ENCODE data around the gene TMEM255B.

The TMEM255B gene

GRCh38 chr13:113850722-113851479, 91.9 kb downstream of the TMEM255B start:
- CTCF ChIA-PET, result interaction anchor here (1.7 kb wide), 1 partner anchor 11 kb away, joined by 6 read pairs; no protein-coding TSS in a partner anchor
- TF ChIP-seq, protein P1, sequence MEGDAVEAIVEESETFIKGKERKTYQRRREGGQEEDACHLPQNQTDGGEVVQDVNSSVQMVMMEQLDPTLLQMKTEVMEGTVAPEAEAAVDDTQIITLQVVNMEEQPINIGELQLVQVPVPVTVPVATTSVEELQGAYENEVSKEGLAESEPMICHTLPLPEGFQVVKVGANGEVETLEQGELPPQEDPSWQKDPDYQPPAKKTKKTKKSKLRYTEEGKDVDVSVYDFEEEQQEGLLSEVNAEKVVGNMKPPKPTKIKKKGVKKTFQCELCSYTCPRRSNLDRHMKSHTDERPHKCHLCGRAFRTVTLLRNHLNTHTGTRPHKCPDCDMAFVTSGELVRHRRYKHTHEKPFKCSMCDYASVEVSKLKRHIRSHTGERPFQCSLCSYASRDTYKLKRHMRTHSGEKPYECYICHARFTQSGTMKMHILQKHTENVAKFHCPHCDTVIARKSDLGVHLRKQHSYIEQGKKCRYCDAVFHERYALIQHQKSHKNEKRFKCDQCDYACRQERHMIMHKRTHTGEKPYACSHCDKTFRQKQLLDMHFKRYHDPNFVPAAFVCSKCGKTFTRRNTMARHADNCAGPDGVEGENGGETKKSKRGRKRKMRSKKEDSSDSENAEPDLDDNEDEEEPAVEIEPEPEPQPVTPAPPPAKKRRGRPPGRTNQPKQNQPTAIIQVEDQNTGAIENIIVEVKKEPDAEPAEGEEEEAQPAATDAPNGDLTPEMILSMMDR (IDR thresholded peaks at IDR 0.05; ENCODE audit: control extremely low read depth, extremely low read depth, low read depth, missing control alignments), result no peak
- POLR2A ChIA-PET, result no interaction called here
- DNase-seq (ENCODE audit: extremely low spot score), result no peak

GRCh38 chr13:113851480-113851803, 92.4 kb downstream of the TMEM255B start:
- DNase-seq (ENCODE audit: extremely low spot score), result no peak
- CTCF ChIA-PET, result no interaction called here
- TF ChIP-seq, protein P1 (IDR thresholded peaks at IDR 0.05; ENCODE audit: control extremely low read depth, extremely low read depth, low read depth, missing control alignments), result no peak
- POLR2A ChIA-PET, result no interaction called here

DNA sequence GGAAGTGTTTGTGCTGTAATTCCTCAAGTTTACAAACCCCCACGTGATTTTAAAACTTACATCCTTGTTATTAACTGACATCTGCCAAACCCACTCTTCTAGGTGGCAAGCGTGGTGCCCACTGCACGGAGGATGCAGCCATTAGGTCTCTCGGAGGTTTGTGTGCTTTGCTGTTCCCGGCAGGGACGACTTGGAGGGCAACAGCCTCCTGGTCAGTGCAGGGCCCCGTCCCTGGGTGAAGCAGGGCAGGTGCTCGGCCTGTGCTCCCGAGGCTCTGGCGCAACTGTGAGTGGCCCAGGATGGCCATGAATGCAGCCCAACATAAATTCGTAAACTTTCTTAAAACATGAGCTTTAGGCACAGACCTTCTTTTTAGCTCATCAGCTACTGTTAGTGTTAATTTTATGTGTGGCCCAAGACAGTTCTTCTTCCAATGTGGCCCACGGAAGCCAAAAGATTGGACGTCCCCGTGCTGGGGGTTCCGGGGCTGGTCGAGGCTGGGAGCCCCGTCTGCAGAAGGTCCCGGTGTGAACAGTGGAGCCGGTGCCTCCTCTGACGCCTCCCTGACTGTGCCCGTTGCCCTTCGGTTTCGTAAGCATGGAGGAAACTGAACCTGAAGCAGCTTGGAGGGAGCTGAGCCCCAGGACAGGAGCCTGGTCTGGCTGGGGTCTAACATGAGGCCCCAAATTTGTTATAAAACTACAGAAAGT, 93.0 kb downstream of the TMEM255B start:
- POLR2A ChIA-PET, result no interaction called here
- DNase-seq (ENCODE audit: extremely low spot score), result no peak
- TF ChIP-seq, protein P1 (IDR thresholded peaks at IDR 0.05; ENCODE audit: control extremely low read depth, extremely low read depth, low read depth, missing control alignments), result no peak
- CTCF ChIA-PET, result no interaction called here

GRCh38 chr13:113852536-113853517, 93.8 kb downstream of the TMEM255B start:
- TF ChIP-seq, protein P1 (IDR thresholded peaks at IDR 0.05; ENCODE audit: control extremely low read depth, extremely low read depth, low read depth, missing control alignments), result no peak
- DNase-seq (ENCODE audit: extremely low spot score), result no peak
- ChIA-PET POLR2A (no interaction called here), CTCF (no interaction called here)

DNA sequence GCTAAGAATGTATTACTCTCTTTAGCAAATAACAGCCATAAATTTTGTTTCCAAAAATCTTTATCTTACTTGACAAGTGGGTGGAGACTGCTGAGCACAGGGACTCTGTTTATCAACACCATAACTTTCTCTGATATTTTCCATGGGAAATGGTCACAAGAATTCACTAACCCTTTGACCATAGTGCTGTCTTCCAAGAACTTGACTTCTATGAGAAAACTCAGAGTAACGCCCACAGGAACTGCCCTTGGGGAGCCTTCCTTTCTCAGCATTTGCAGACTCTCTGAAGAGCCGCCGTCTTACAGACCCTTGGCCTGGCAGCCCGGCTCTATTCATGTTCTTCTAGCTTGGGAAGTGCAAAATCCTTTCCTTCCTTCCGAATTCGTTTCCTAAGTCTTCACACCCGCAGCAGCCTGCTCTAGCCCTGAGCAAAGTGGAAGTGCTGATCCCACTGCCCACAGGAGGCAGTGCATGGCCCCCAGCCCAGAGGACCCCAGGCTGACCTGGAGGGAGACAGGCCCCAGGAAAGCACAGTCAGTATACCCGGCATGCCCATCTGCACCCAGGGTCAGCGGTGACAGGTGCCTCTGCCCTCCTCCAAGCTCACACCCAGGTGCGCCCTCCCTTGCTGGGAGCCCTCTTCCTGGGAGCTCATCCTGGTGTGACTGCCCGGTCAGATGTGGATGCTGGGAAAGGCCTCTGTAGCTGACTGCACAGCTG, 94.7 kb downstream of the TMEM255B start:
- DNase-seq (ENCODE audit: extremely low spot score), result no peak
- ChIA-PET POLR2A (no interaction called here), CTCF (no interaction called here)
- TF ChIP-seq, protein P1 (IDR thresholded peaks at IDR 0.05; ENCODE audit: control extremely low read depth, extremely low read depth, low read depth, missing control alignments), result no peak
